ENCODE results near the gene PPP3R1. TPM values are rescaled to one million over a fixed set of nuclear protein-coding genes. Genes with fewer than 3 reads are reported as not detected.

Gene PPP3R1
- total and polyA plus RNA-seq, 4 donors = 2.4 to 42.5 (median 18.3) TPM

DNA sequence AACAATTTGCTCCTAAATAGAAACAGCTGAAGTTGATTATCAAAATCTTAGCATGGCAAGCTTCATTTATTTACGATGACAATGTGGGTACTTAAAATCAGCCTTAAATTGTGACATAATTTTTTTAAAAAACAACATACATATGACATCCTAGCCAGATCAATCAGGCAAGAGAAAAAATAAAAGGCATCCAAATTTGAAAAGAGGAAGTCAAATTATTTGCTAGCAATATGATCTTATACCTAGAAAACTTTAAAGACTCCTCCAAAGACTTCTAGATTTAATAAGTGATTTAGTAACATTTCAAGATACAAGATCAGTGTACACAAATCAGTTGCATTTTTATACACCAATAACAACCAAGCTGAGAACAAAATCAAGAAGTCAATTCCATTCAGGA, 14.3 kb upstream of the PPP3R1 start:
- H3K27ac ChIP-seq (ENCODE audit: low read depth in 1 of 2, low read length in 2 of 2) = no peak overlapping the region
- H3K36me3 ChIP-seq (ENCODE audit: control insufficient read depth in 4 of 4, insufficient read depth in 3 of 4, low read depth in 1 of 4, low read length in 3 of 4) = no peaks in the 10 kb centered on the region
- no peaks in the 10 kb centered on the region for H3K9me3 ChIP-seq (ENCODE audit: control insufficient read depth in 4 of 4, low read length in 3 of 4)
- WGBS = 95% methylated on average over 1 of the region's 1 CpG
- peaks cover 0 to 7% (median 4%) of the 10 kb centered on the region in 4 donors for H3K4me1 ChIP-seq (ENCODE audit: control insufficient read depth in 4 of 4, insufficient read depth in 4 of 4, low read length in 3 of 4)
- no peak overlapping the region for H3K4me3 ChIP-seq (ENCODE audit: low read depth in 1 of 3, low read length in 3 of 3)
- no peak overlapping the region for H3K9ac ChIP-seq (ENCODE audit: low read depth in 1 of 2, low read length in 2 of 2)
- no peak for DNase-seq (ENCODE audit: low spot score)
- no peaks in the 10 kb centered on the region for H3K27me3 ChIP-seq (ENCODE audit: control insufficient read depth in 4 of 4, insufficient read depth in 4 of 4, low read length in 3 of 4)
- TF ChIP-seq RXRA (IDR thresholded peaks at IDR 0.05) (no peak), RAD21 (IDR thresholded peaks at IDR 0.05) (no peak), FOXA1 (IDR thresholded peaks at IDR 0.05) (no peak), EGR1 (IDR thresholded peaks at IDR 0.05; ENCODE audit: low read depth in 2 of 2) (no peak), SP1 (IDR thresholded peaks at IDR 0.05) (no peak), HNF4A (conservative IDR thresholded peaks at IDR 0.05) (no peak), MAX (IDR thresholded peaks at IDR 0.05) (no peak), ATF3 (IDR thresholded peaks at IDR 0.05) (no peak), NR2F2 (IDR thresholded peaks at IDR 0.05) (no peak), TAF1 (conservative IDR thresholded peaks at IDR 0.05) (no peak), GABPA (IDR thresholded peaks at IDR 0.05 in 1 of 2, conservative IDR thresholded peaks at IDR 0.05 in 1 of 2) (no peak), HNF4G (IDR thresholded peaks at IDR 0.05) (no peak), YY1 (IDR thresholded peaks at IDR 0.05) (no peak), JUND (IDR thresholded peaks at IDR 0.05) (no peak), REST (IDR thresholded peaks at IDR 0.05) (no peak)
- TF ChIP-seq, protein P1, sequence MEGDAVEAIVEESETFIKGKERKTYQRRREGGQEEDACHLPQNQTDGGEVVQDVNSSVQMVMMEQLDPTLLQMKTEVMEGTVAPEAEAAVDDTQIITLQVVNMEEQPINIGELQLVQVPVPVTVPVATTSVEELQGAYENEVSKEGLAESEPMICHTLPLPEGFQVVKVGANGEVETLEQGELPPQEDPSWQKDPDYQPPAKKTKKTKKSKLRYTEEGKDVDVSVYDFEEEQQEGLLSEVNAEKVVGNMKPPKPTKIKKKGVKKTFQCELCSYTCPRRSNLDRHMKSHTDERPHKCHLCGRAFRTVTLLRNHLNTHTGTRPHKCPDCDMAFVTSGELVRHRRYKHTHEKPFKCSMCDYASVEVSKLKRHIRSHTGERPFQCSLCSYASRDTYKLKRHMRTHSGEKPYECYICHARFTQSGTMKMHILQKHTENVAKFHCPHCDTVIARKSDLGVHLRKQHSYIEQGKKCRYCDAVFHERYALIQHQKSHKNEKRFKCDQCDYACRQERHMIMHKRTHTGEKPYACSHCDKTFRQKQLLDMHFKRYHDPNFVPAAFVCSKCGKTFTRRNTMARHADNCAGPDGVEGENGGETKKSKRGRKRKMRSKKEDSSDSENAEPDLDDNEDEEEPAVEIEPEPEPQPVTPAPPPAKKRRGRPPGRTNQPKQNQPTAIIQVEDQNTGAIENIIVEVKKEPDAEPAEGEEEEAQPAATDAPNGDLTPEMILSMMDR (IDR thresholded peaks at IDR 0.05; ENCODE audit: low read depth, low read length, missing input control) = no peak
- TF ChIP-seq, protein P2, sequence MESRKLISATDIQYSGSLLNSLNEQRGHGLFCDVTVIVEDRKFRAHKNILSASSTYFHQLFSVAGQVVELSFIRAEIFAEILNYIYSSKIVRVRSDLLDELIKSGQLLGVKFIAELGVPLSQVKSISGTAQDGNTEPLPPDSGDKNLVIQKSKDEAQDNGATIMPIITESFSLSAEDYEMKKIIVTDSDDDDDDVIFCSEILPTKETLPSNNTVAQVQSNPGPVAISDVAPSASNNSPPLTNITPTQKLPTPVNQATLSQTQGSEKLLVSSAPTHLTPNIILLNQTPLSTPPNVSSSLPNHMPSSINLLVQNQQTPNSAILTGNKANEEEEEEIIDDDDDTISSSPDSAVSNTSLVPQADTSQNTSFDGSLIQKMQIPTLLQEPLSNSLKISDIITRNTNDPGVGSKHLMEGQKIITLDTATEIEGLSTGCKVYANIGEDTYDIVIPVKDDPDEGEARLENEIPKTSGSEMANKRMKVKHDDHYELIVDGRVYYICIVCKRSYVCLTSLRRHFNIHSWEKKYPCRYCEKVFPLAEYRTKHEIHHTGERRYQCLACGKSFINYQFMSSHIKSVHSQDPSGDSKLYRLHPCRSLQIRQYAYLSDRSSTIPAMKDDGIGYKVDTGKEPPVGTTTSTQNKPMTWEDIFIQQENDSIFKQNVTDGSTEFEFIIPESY (IDR thresholded peaks at IDR 0.05) = no peak
